Measurements from ENCODE around the gene TCEANC2.
"Not testable (repeated sequence)": the region's sequence is repeated elsewhere in the genome, so short reads cannot be mapped to it uniquely, and the experiment has no call there.

The TCEANC2 gene

GRCh38 chr1:54094001-54094729, 40.8 kb downstream of the TCEANC2 start:
- no peak overlapping the region for H3K9ac ChIP-seq (ENCODE audit: low read depth, low read length)
- no peak overlapping the region for H3K27ac ChIP-seq (ENCODE audit: low read depth, low read length)
- no peaks in the 10 kb centered on the region for H3K36me3 ChIP-seq (ENCODE audit: insufficient read depth, low read length)
- no peaks in the 10 kb centered on the region for H3K27me3 ChIP-seq (ENCODE audit: insufficient read depth, low read length)
- no peak overlapping the region for H3K4me3 ChIP-seq (ENCODE audit: low read length)
- peaks cover 5% of the 10 kb centered on the region; the same call in 1 of the 2 replicates for H3K4me1 ChIP-seq (ENCODE audit: insufficient read depth, low read length)
- 89% methylated on average over 4 of the region's 4 CpGs for WGBS
- no peaks in the 10 kb centered on the region for H3K9me3 ChIP-seq (ENCODE audit: insufficient read depth, low read depth, low read length)

- not testable (repeated sequence) for H3K4me1 ChIP-seq (ENCODE audit: insufficient read depth, low read length); H3K27ac ChIP-seq (ENCODE audit: low read depth, low read length); H3K27me3 ChIP-seq (ENCODE audit: insufficient read depth, low read length); H3K9ac ChIP-seq (ENCODE audit: low read depth, low read length); H3K9me3 ChIP-seq (ENCODE audit: insufficient read depth, low read depth, low read length); H3K4me3 ChIP-seq (ENCODE audit: low read length); H3K36me3 ChIP-seq (ENCODE audit: insufficient read depth, low read length)
- WGBS = 0% methylated on average over 1 of the region's 1 CpG
Observed at GRCh38 chr1:54094730-54095105, 41.3 kb downstream of the TCEANC2 start.

- no peaks in the 10 kb centered on the region for H3K9me3 ChIP-seq (ENCODE audit: insufficient read depth, low read depth, low read length)
Observed at GRCh38 chr1:54095546-54096226, 42.3 kb downstream of the TCEANC2 start.

GRCh38 chr1:54096227-54096876, 42.9 kb downstream of the TCEANC2 start:
- no peaks in the 10 kb centered on the region for H3K36me3 ChIP-seq (ENCODE audit: insufficient read depth, low read length)
- H3K4me1 ChIP-seq (ENCODE audit: insufficient read depth, low read length) = peaks cover 5% of the 10 kb centered on the region; the same call in 1 of the 2 replicates
- H3K9me3 ChIP-seq (ENCODE audit: insufficient read depth, low read depth, low read length) = no peaks in the 10 kb centered on the region
- H3K27ac ChIP-seq (ENCODE audit: low read depth, low read length) = no peak overlapping the region
- H3K4me3 ChIP-seq (ENCODE audit: low read length) = no peak overlapping the region
- no peaks in the 10 kb centered on the region for H3K27me3 ChIP-seq (ENCODE audit: insufficient read depth, low read length)
- 88% methylated on average over 25 of the region's 25 CpGs for WGBS
- H3K9ac ChIP-seq (ENCODE audit: low read depth, low read length) = no peak overlapping the region

More at GRCh38 chr1:54095546-54096226, 42.3 kb downstream of the TCEANC2 start:
- WGBS = 92% methylated on average over 8 of the region's 8 CpGs
- H3K27ac ChIP-seq (ENCODE audit: low read depth, low read length) = no peak overlapping the region
- H3K27me3 ChIP-seq (ENCODE audit: insufficient read depth, low read length) = no peaks in the 10 kb centered on the region
- no peak overlapping the region for H3K4me3 ChIP-seq (ENCODE audit: low read length)
- H3K4me1 ChIP-seq (ENCODE audit: insufficient read depth, low read length) = peaks cover 5% of the 10 kb centered on the region; the same call in 1 of the 2 replicates
- H3K36me3 ChIP-seq (ENCODE audit: insufficient read depth, low read length) = no peaks in the 10 kb centered on the region
- H3K9ac ChIP-seq (ENCODE audit: low read depth, low read length) = no peak overlapping the region

GRCh38 chr1:54096877-54097240, 43.5 kb downstream of the TCEANC2 start:
- H3K4me1 ChIP-seq (ENCODE audit: insufficient read depth, low read length) = peaks cover 5% of the 10 kb centered on the region; the same call in 1 of the 2 replicates
- no peaks in the 10 kb centered on the region for H3K36me3 ChIP-seq (ENCODE audit: insufficient read depth, low read length)
- no peak overlapping the region for H3K4me3 ChIP-seq (ENCODE audit: low read length)
- H3K27me3 ChIP-seq (ENCODE audit: insufficient read depth, low read length) = no peaks in the 10 kb centered on the region
- H3K9ac ChIP-seq (ENCODE audit: low read depth, low read length) = no peak overlapping the region
- 63% methylated on average over 7 of the region's 7 CpGs for WGBS
- no peak overlapping the region for H3K27ac ChIP-seq (ENCODE audit: low read depth, low read length)
- H3K9me3 ChIP-seq (ENCODE audit: insufficient read depth, low read depth, low read length) = no peaks in the 10 kb centered on the region

- no peak overlapping the region for H3K27ac ChIP-seq (ENCODE audit: low read depth, low read length)
- H3K9ac ChIP-seq (ENCODE audit: low read depth, low read length) = no peak overlapping the region
- WGBS = 91% methylated on average over 6 of the region's 6 CpGs
- H3K4me3 ChIP-seq (ENCODE audit: low read length) = no peak overlapping the region
- H3K4me1 ChIP-seq (ENCODE audit: insufficient read depth, low read length) = peaks cover 5% of the 10 kb centered on the region; the same call in 1 of the 2 replicates
- H3K27me3 ChIP-seq (ENCODE audit: insufficient read depth, low read length) = no peaks in the 10 kb centered on the region
- H3K9me3 ChIP-seq (ENCODE audit: insufficient read depth, low read depth, low read length) = no peaks in the 10 kb centered on the region
- H3K36me3 ChIP-seq (ENCODE audit: insufficient read depth, low read length) = no peaks in the 10 kb centered on the region
Observed at GRCh38 chr1:54099061-54099610, 45.7 kb downstream of the TCEANC2 start.

GRCh38 chr1:54100500-54100899, 47.1 kb downstream of the TCEANC2 start:
- WGBS = 44% methylated on average over 2 of the region's 2 CpGs
- Histone ChIP-seq H3K27me3 (ENCODE audit: insufficient read depth, low read length) (no peaks in the 10 kb centered on the region), H3K27ac (ENCODE audit: low read depth, low read length) (no peak overlapping the region), H3K9ac (ENCODE audit: low read depth, low read length) (no peak overlapping the region), H3K9me3 (ENCODE audit: insufficient read depth, low read depth, low read length) (no peaks in the 10 kb centered on the region), H3K36me3 (ENCODE audit: insufficient read depth, low read length) (no peaks in the 10 kb centered on the region), H3K4me3 (ENCODE audit: low read length) (no peak overlapping the region), H3K4me1 (ENCODE audit: insufficient read depth, low read length) (peaks cover 5% of the 10 kb centered on the region; the same call in 1 of the 2 replicates)

- no peaks in the 10 kb centered on the region for H3K36me3 ChIP-seq (ENCODE audit: insufficient read depth, low read length)
- no peaks in the 10 kb centered on the region for H3K4me1 ChIP-seq (ENCODE audit: insufficient read depth, low read length)
- H3K9ac ChIP-seq (ENCODE audit: low read depth, low read length) = no peak overlapping the region
- H3K27ac ChIP-seq (ENCODE audit: low read depth, low read length) = no peak overlapping the region
- H3K4me3 ChIP-seq (ENCODE audit: low read length) = no peak overlapping the region
- no peaks in the 10 kb centered on the region for H3K9me3 ChIP-seq (ENCODE audit: insufficient read depth, low read depth, low read length)
- 96% methylated on average over 6 of the region's 6 CpGs for WGBS
- H3K27me3 ChIP-seq (ENCODE audit: insufficient read depth, low read length) = no peaks in the 10 kb centered on the region
Observed at GRCh38 chr1:54103414-54103813, 50.0 kb downstream of the TCEANC2 start.

GRCh38 chr1:54104613-54105012, 51.2 kb downstream of the TCEANC2 start:
- not testable (repeated sequence) for H3K4me3 ChIP-seq (ENCODE audit: low read length); H3K9ac ChIP-seq (ENCODE audit: low read depth, low read length); H3K4me1 ChIP-seq (ENCODE audit: insufficient read depth, low read length); H3K27me3 ChIP-seq (ENCODE audit: insufficient read depth, low read length); H3K9me3 ChIP-seq (ENCODE audit: insufficient read depth, low read depth, low read length); H3K27ac ChIP-seq (ENCODE audit: low read depth, low read length); H3K36me3 ChIP-seq (ENCODE audit: insufficient read depth, low read length)
- 95% methylated on average over 9 of the region's 9 CpGs for WGBS

- Histone ChIP-seq H3K9me3 (ENCODE audit: insufficient read depth, low read depth, low read length) (no peaks in the 10 kb centered on the region), H3K4me3 (ENCODE audit: low read length) (no peak overlapping the region)
Observed at GRCh38 chr1:54105080-54105479, 51.7 kb downstream of the TCEANC2 start.

GRCh38 chr1:54105736-54106269, 52.4 kb downstream of the TCEANC2 start:
- no peaks in the 10 kb centered on the region for H3K36me3 ChIP-seq (ENCODE audit: insufficient read depth, low read length)
- H3K27me3 ChIP-seq (ENCODE audit: insufficient read depth, low read length) = no peaks in the 10 kb centered on the region
- no peaks in the 10 kb centered on the region for H3K4me1 ChIP-seq (ENCODE audit: insufficient read depth, low read length)
- no peak overlapping the region for H3K4me3 ChIP-seq (ENCODE audit: low read length)
- H3K9me3 ChIP-seq (ENCODE audit: insufficient read depth, low read depth, low read length) = no peaks in the 10 kb centered on the region
- no peak overlapping the region for H3K27ac ChIP-seq (ENCODE audit: low read depth, low read length)
- H3K9ac ChIP-seq (ENCODE audit: low read depth, low read length) = no peak overlapping the region
- 93% methylated on average over 6 of the region's 6 CpGs for WGBS

More at GRCh38 chr1:54105080-54105479, 51.7 kb downstream of the TCEANC2 start:
- no peaks in the 10 kb centered on the region for H3K4me1 ChIP-seq (ENCODE audit: insufficient read depth, low read length)
- no peak overlapping the region for H3K27ac ChIP-seq (ENCODE audit: low read depth, low read length)
- no peak overlapping the region for H3K9ac ChIP-seq (ENCODE audit: low read depth, low read length)
- 90% methylated on average over 1 of the region's 1 CpG for WGBS
- no peaks in the 10 kb centered on the region for H3K36me3 ChIP-seq (ENCODE audit: insufficient read depth, low read length)
- H3K27me3 ChIP-seq (ENCODE audit: insufficient read depth, low read length) = no peaks in the 10 kb centered on the region
